GM10248 (cell line): ENCODE results near the gene HMGCS2.

Experiments
- CTCF ChIA-PET: fragments of 300-600 bp; sonication (Branson Sonifier 250); formaldehyde crosslinking; extraction: SDS; loops from one replicate; lab custom pipeline; 2021; ENCODE audit warnings: antibody characterized with exemption; lab: Yijun Ruan, JAX
- POLR2A ChIA-PET: fragments of 350-650 bp; sonication (Branson Sonifier 250); formaldehyde crosslinking; extraction: SDS; loops from one replicate; lab custom pipeline; 2020; ENCODE audit warnings: antibody characterized with exemption; lab: Yijun Ruan, JAX
- DNase-seq: peaks from one replicate; pipeline ENCODE4 v3.0.0; 2012; ENCODE audit errors: extremely low spot score
- TF ChIP-seq, protein P1 (sequence below): IDR thresholded peaks from 2 replicates; pipeline ENCODE4 v1.5.1; 2012; ENCODE audit warnings: mild to moderate bottlenecking, low read depth; ENCODE audit errors: extremely low read depth, missing control alignments, control extremely low read depth

The HMGCS2 gene

DNA sequence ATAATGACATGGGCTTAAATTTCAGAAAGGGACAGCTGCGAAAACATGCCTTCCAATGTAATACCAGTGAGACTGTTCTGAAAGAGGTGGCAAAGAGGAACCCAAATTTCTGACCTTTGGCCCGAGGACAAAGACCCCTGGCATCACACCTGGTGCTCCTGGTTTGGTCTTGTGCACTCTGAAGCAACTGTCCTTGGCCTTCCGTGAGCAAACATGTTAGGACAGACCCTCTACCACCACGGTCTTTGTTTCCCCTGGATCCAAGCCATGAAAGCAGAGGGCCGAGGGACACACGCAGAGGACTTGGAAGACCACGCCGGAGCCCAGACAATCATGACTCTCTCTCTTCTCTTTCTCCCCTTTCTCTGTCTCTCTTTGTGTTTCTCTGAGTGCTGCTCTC, 36.5 kb upstream of the HMGCS2 start:
- ChIA-PET POLR2A (no interaction called here), CTCF (no interaction called here)
- no peak for DNase-seq
- TF ChIP-seq, protein P1, sequence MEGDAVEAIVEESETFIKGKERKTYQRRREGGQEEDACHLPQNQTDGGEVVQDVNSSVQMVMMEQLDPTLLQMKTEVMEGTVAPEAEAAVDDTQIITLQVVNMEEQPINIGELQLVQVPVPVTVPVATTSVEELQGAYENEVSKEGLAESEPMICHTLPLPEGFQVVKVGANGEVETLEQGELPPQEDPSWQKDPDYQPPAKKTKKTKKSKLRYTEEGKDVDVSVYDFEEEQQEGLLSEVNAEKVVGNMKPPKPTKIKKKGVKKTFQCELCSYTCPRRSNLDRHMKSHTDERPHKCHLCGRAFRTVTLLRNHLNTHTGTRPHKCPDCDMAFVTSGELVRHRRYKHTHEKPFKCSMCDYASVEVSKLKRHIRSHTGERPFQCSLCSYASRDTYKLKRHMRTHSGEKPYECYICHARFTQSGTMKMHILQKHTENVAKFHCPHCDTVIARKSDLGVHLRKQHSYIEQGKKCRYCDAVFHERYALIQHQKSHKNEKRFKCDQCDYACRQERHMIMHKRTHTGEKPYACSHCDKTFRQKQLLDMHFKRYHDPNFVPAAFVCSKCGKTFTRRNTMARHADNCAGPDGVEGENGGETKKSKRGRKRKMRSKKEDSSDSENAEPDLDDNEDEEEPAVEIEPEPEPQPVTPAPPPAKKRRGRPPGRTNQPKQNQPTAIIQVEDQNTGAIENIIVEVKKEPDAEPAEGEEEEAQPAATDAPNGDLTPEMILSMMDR: no peak

DNA sequence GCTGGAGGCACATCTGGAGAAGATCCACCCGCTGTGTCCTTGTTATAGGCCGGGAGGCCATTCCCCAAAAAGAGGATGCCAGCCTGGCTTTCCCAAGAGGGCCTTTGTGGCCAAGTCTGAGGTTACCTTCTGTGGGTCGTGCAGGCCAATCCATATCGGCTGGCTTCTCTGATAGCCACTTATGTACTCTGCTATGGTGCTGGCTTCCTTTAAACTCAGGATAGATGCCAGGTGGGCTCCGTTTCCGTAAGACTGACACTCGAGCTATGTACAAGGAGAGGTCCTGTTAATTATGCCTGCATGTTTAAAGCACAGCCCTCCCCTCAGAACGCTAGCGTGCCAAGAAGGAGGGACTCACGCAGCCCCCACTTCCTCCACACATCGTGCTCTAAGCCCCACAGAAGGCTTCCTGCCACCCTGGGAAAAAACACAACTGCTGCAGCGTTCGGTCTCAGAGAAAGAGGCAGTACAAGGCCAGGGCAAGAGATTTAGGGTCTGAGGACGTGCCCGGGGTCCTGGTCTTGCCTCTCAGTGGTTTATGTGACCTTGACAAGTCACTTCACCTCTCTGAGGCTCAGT, 31.0 kb upstream of the HMGCS2 start:
- TF ChIP-seq, protein P1: no peak
- DNase-seq: no peak
- POLR2A ChIA-PET: no interaction called here
- CTCF ChIA-PET: interaction anchor here (1.5 to 9.0 kb wide), 2 partner anchors 8 to 14 kb away, joined by 4 to 53 read pairs; no protein-coding TSS in a partner anchor

DNA sequence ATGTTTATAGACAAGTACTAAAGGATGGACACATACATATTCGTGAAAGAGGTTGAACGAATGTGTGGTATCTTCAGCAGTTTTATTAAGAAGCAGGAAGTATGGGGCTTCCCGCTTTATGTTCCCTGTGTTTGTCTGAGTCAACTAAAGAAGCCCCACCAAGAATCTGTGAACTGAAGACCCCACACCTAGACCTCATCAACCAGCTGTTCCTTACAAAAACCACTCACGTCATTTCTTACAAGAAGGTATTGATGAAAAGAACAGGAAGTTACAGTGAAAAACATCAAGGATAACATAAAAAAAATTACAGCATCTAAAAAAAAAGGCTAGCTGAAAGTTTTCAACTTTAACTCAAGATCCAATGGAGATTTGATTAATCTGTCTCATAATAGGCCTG, 30.3 kb upstream of the HMGCS2 start:
- TF ChIP-seq, protein P1: no peak
- ChIA-PET CTCF (interaction anchor here (1.0 to 9.0 kb wide), 3 partner anchors 9 to 123 kb away, joined by 3 to 53 read pairs (median 4); no protein-coding TSS in a partner anchor), POLR2A (no interaction called here)
- DNase-seq: no peak

DNA sequence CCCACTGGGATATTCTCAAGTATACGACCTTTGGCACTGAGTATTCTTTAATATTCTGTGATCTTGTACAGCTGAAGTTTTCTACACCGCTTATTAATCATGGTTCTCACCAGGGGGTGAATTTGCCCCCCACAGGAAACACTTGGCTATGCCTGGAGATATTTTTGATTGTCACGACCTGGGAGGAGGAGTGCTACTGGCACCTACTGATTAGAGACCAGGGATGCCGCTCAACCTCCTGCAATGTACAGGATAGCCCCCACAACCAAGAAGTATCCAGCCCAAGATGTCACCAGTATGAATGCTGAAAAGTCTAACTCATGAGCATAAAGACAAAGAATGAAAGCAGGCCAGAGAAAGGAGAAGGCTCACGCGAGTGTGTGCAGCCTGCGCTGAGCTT, 28.9 kb upstream of the HMGCS2 start:
- TF ChIP-seq, protein P1: no peak
- ChIA-PET CTCF (interaction anchor here (9.0 kb wide), 1 partner anchor 10 kb away, joined by 53 read pairs; no protein-coding TSS in a partner anchor), POLR2A (no interaction called here)
- no peak for DNase-seq

DNA sequence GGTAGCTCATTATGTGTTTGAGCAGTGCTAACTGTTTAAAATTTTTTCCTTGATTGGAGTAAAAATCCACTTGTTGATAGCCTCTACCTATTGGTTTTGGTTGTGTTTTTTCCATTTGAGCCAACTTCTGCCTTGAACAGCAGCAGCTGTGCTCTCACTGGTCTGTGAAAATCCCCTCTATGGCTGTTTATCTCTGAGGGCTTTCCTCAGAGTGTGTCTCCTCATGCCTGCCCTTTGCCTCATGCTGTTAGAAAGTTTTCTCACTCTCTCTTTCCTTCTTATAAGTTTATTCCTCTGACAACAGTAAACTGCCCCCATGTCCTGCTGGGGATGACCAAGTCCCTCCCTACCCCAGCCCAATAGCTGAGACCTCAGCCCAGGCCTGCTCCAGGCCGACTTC, 28.5 kb upstream of the HMGCS2 start:
- TF ChIP-seq, protein P1: no peak
- CTCF ChIA-PET: interaction anchor here (9.0 kb wide), 1 partner anchor 11 kb away, joined by 53 read pairs; no protein-coding TSS in a partner anchor
- no peak for DNase-seq
- POLR2A ChIA-PET: no interaction called here

DNA sequence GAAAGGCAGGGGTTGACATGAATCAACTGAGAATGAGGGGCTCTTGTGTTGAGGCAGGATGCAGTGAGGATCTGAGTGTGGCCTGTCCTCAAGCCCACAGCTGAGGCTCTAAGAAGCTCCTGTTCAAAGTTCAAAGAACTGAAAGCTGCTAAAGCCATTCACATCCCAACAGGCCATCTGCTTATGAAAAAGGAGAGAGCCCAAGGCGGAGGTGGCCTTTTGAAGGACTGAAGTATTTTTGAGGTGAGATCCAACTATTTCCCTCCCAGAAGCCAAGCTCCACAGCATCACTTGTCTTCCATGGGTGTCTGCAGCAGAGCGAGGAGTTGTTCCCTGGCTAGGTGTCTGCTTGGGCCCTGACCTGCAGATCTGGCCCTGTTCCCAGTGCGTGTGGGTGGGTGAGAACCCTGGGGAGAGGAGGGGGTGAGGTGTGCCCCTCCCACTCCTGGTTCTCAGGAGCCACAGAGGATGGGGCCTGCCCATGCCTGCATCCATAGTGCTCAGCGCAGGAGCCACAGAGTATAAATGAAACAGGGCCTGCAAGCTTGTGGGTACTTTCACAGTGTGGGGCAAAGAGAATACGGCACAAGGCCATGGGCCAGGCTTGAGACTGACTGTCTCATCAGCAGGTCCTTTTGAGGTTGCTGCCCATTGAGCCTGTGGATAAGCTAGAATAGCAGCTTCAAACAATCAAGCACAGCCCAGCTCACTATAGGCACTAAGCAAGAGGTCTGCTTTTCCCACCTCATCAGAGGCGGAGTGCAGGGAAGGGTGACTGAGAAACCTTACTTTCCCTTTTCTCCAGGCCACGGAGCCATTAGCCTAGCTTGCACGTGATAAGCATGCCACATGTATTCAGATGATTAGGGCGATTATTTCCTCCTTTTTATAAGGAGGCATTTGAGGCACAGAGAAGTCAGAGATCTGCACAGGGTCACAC, 26.8 kb upstream of the HMGCS2 start:
- no peak for DNase-seq
- TF ChIP-seq, protein P1: no peak
- POLR2A ChIA-PET: no interaction called here
- CTCF ChIA-PET: interaction anchor here (0.6 to 9.0 kb wide), 3 partner anchors 12 to 120 kb away, joined by 3 to 53 read pairs (median 3); no protein-coding TSS in a partner anchor
